ENCODE results near the gene CDK8. TPM values are rescaled to one million over a fixed set of nuclear protein-coding genes. Genes with fewer than 3 reads are reported as not detected.

The CDK8 gene
- total and polyA plus RNA-seq, 2 experiments from 2014 or later = 13.6 to 24.0 TPM

GRCh38 chr13:26266311-26266710 is 12.4 kb downstream of the CDK8 start:
- H3K36me3 Mint-ChIP-seq (ENCODE audit: low read depth) = no peaks in the 10 kb centered on the region
- no peaks in the 10 kb centered on the region for H3K27me3 Mint-ChIP-seq (ENCODE audit: insufficient read depth, low read depth, poor library complexity)
- H3K9me3 Mint-ChIP-seq = no peaks in the 10 kb centered on the region; the same call in 2 of the 3 replicates
- Histone ChIP-seq H3K27ac (ENCODE audit: low read depth) (no peak overlapping the region), H3K9me2 (ENCODE audit: insufficient read depth) (no peaks in the 10 kb centered on the region), H3K4me2 (no peak overlapping the region), H2AFZ (no peak overlapping the region), H3K36me3 (ENCODE audit: insufficient read depth) (no peaks in the 10 kb centered on the region), H3F3A (replicated peaks; ENCODE audit: low read depth) (no peaks in the 10 kb centered on the region), H3K4me3 (no peak overlapping the region), H3K4me1 (ENCODE audit: insufficient read depth) (no peaks in the 10 kb centered on the region), H3K79me2 (replicated peaks; ENCODE audit: insufficient read depth) (peaks cover 100% of the 10 kb centered on the region), H3K27me3 (ENCODE audit: insufficient read depth) (no peaks in the 10 kb centered on the region), H4K20me1 (replicated peaks; ENCODE audit: insufficient read depth) (peaks cover 53% of the 10 kb centered on the region)
- ATAC-seq (no peak), DNase-seq (ENCODE audit: low spot score) (no peak)
- no peak overlapping the region for H3K4me3 Mint-ChIP-seq
- no peak for TF ChIP-seq CREB1 (CRISPR knock-in tag; IDR thresholded peaks at IDR 0.05; ENCODE audit: low read depth)
- no peak for TF ChIP-seq NANOG (IDR thresholded peaks at IDR 0.05; ENCODE audit: borderline replicate concordance)
- TF ChIP-seq ZNF331 (CRISPR knock-in tag; IDR thresholded peaks at IDR 0.05; ENCODE audit: low read depth) = no peak
- no peak for TF ChIP-seq ETS1 (IDR thresholded peaks at IDR 0.05)
- TF ChIP-seq ZNF114 (CRISPR knock-in tag; IDR thresholded peaks at IDR 0.05) = no peak
- TF ChIP-seq EZH2 (IDR thresholded peaks at IDR 0.05; ENCODE audit: low read depth, unreplicated experiment) = no peak
- no peak for TF ChIP-seq STAT1 (IDR thresholded peaks at IDR 0.05; ENCODE audit: unreplicated experiment)
- no peak for TF ChIP-seq JUNB (IDR thresholded peaks at IDR 0.05; ENCODE audit: unreplicated experiment)
- no peak for TF ChIP-seq EZH2phosphoT487 (IDR thresholded peaks at IDR 0.05; ENCODE audit: unreplicated experiment)
- TF ChIP-seq, protein P1, sequence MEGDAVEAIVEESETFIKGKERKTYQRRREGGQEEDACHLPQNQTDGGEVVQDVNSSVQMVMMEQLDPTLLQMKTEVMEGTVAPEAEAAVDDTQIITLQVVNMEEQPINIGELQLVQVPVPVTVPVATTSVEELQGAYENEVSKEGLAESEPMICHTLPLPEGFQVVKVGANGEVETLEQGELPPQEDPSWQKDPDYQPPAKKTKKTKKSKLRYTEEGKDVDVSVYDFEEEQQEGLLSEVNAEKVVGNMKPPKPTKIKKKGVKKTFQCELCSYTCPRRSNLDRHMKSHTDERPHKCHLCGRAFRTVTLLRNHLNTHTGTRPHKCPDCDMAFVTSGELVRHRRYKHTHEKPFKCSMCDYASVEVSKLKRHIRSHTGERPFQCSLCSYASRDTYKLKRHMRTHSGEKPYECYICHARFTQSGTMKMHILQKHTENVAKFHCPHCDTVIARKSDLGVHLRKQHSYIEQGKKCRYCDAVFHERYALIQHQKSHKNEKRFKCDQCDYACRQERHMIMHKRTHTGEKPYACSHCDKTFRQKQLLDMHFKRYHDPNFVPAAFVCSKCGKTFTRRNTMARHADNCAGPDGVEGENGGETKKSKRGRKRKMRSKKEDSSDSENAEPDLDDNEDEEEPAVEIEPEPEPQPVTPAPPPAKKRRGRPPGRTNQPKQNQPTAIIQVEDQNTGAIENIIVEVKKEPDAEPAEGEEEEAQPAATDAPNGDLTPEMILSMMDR (conservative IDR thresholded peaks at IDR 0.05; ENCODE audit: low read depth in 2 of 2) = no peak
- TF ChIP-seq ZNF462 (CRISPR knock-in tag; IDR thresholded peaks at IDR 0.05) = no peak
- TF ChIP-seq POLR2AphosphoS5 (IDR thresholded peaks at IDR 0.05; ENCODE audit: low read depth) = no peak
- TF ChIP-seq, protein P2, sequence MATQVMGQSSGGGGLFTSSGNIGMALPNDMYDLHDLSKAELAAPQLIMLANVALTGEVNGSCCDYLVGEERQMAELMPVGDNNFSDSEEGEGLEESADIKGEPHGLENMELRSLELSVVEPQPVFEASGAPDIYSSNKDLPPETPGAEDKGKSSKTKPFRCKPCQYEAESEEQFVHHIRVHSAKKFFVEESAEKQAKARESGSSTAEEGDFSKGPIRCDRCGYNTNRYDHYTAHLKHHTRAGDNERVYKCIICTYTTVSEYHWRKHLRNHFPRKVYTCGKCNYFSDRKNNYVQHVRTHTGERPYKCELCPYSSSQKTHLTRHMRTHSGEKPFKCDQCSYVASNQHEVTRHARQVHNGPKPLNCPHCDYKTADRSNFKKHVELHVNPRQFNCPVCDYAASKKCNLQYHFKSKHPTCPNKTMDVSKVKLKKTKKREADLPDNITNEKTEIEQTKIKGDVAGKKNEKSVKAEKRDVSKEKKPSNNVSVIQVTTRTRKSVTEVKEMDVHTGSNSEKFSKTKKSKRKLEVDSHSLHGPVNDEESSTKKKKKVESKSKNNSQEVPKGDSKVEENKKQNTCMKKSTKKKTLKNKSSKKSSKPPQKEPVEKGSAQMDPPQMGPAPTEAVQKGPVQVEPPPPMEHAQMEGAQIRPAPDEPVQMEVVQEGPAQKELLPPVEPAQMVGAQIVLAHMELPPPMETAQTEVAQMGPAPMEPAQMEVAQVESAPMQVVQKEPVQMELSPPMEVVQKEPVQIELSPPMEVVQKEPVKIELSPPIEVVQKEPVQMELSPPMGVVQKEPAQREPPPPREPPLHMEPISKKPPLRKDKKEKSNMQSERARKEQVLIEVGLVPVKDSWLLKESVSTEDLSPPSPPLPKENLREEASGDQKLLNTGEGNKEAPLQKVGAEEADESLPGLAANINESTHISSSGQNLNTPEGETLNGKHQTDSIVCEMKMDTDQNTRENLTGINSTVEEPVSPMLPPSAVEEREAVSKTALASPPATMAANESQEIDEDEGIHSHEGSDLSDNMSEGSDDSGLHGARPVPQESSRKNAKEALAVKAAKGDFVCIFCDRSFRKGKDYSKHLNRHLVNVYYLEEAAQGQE (IDR thresholded peaks at IDR 0.05; ENCODE audit: unreplicated experiment) = no peak
- no peak overlapping the region for H3K27ac Mint-ChIP-seq
- H3K4me1 Mint-ChIP-seq = peaks cover 11% of the 10 kb centered on the region

All from GM23338 (cell line).